Testis (tissue), 3 donors: ENCODE results near the gene NPNT. TPM values are rescaled to one million over a fixed set of nuclear protein-coding genes. Genes with fewer than 3 reads are reported as not detected.

Experiments used
- DNase-seq: peaks from one replicate; pipeline ENCODE4 v3.0.0-alpha.2; 2019
- H3K27ac ChIP-seq, 2 donors: fragments of 200-600 bp; sonication (generic); one replicate each; pipeline ENCODE4 v1.5.1; 2019
- H3K27me3 ChIP-seq: fragments of 200-600 bp; sonication (generic); one replicate; pipeline ENCODE4 v1.5.1; 2019
- H3K36me3 ChIP-seq: fragments of 200-600 bp; sonication (generic); one replicate; pipeline ENCODE4 v1.5.1; 2017; ENCODE audit warnings: low read depth; ENCODE audit errors: missing control alignments
- H3K4me1 ChIP-seq: fragments of 200-600 bp; sonication (generic); one replicate; pipeline ENCODE4 v1.5.1; 2019
- H3K4me3 ChIP-seq, 2 donors: fragments of 200-600 bp; sonication (generic); one replicate each; pipeline ENCODE4 v1.5.1; 2017 to 2019
- H3K9me3 ChIP-seq: fragments of 200-600 bp; sonication (generic); one replicate; pipeline ENCODE4 v1.5.1; 2017
- CTCF ChIP-seq, 3 experiments: fragments of 450-650 bp in 2 of 3; fragments of 200-600 bp in 1 of 3; sonication (generic) in 1 of 3; IDR thresholded peaks; one replicate each; pipeline ENCODE4 v1.5.1; 2016 to 2019; ENCODE audit warnings: antibody characterized with exemption in 3 of 3, mild to moderate bottlenecking in 2 of 3, moderate library complexity in 1 of 3
- POLR2A ChIP-seq: fragments of 450-650 bp; IDR thresholded peaks from one replicate; pipeline ENCODE4 v1.6.1; 2017; ENCODE audit warnings: antibody characterized with exemption, mild to moderate bottlenecking, moderate library complexity
- WGBS, 2 donors: methylation state at CpG; one replicate each; pipeline ENCODE4 v1.1.5; 2018; 5-methylcytosine and 5-hydroxymethylcytosine counted together
- intact Hi-C: fragments of 100-400 bp; cut with DNase I; formaldehyde crosslinking; loops from one replicate; pipeline ENCODE4 v1.15.1; 2023; ENCODE audit warnings: low total_unique reads
- polyA plus RNA-seq: library from polyadenylated mRNA; stranded (reverse); fragments of 350-450 nt; fragmentation: Illumina TruSeq; extraction: RNeasy Lipid Tissue Mini Kit (QIAGEN cat#74804); gene quantifications from one replicate; pipeline ENCODE4 v1.2.3, GENCODE V29; 2014; ENCODE audit warnings: low read depth, low replicate concordance; ENCODE audit not compliant: insufficient read depth
- total RNA-seq, 2 donors: library from RNA; depleted of rRNA; stranded (reverse); fragments of >200 nt; gene quantifications; one replicate each; pipeline ENCODE4 v1.2.3, GENCODE V29; 2016

The NPNT gene
- total and polyA plus RNA-seq, 3 donors from 2014 or later, result 5.4 to 17.9 (median 6.3) TPM

- H3K4me1 ChIP-seq, result no peaks in the 10 kb centered on the region
- H3K36me3 ChIP-seq, result no peaks in the 10 kb centered on the region
- 87 to 95% methylated on average over 10 of the region's 10 CpGs for WGBS, 2 donors
- no peaks in the 10 kb centered on the region for H3K27me3 ChIP-seq
- no peak for TF ChIP-seq CTCF (IDR thresholded peaks at IDR 0.05)
- TF ChIP-seq POLR2A, result no peak
- DNase-seq, result no peak
- intact Hi-C loops, result no loop called here
- no peak overlapping the region for H3K27ac ChIP-seq
- H3K9me3 ChIP-seq, result no peaks in the 10 kb centered on the region
- no peak overlapping the region for H3K4me3 ChIP-seq
Measured at GRCh38 chr4:105858466-105859040, 36.7 kb upstream of the NPNT start.

GRCh38 chr4:105859233-105859632, 36.0 kb upstream of the NPNT start:
- intact Hi-C loops, result no loop called here
- H3K4me3 ChIP-seq, result no peak overlapping the region
- no peak overlapping the region for H3K27ac ChIP-seq
- WGBS, 2 donors, result 68 to 82% methylated on average over 1 of the region's 1 CpG
- TF ChIP-seq POLR2A (no peak), CTCF (IDR thresholded peaks at IDR 0.05) (no peak)
- no peak for DNase-seq
- no peaks in the 10 kb centered on the region for H3K9me3 ChIP-seq
- no peaks in the 10 kb centered on the region for H3K27me3 ChIP-seq
- H3K4me1 ChIP-seq, result no peaks in the 10 kb centered on the region
- H3K36me3 ChIP-seq, result no peaks in the 10 kb centered on the region

- H3K27me3 ChIP-seq, result no peaks in the 10 kb centered on the region
- intact Hi-C loops, result no loop called here
- H3K27ac ChIP-seq, result no peak overlapping the region
- no peaks in the 10 kb centered on the region for H3K9me3 ChIP-seq
- no peak for DNase-seq
- TF ChIP-seq CTCF (IDR thresholded peaks at IDR 0.05), result no peak
- no peak for TF ChIP-seq POLR2A
- WGBS, 2 donors, result 85 to 87% methylated on average over 3 of the region's 3 CpGs
- no peak overlapping the region for H3K4me3 ChIP-seq
- no peaks in the 10 kb centered on the region for H3K4me1 ChIP-seq
- H3K36me3 ChIP-seq, result no peaks in the 10 kb centered on the region
Measured at GRCh38 chr4:105870963-105871362, 24.3 kb upstream of the NPNT start.

DNA sequence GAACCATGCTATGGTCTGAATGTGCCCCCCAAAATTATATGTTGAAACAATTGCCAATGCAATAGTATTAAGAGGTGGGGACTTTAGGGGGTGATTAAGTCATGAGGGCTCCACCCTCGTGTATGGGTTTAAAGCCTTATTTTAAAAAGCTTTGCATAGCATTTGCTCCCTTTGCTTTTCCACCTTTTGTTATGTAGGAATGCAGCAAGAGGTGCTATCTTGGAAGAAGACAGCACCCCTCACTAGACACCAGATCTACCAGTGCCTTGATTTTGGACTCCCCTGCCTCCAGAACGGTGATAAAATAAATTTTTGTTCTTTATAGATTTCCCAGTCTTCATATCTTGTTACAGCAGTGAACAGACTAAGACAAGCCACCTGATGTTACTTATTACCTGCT, 23.3 kb upstream of the NPNT start:
- 72 to 74% methylated on average over 2 of the region's 2 CpGs for WGBS, 2 donors
- Histone ChIP-seq H3K36me3 (no peaks in the 10 kb centered on the region), H3K4me1 (no peaks in the 10 kb centered on the region), H3K27ac (no peak overlapping the region), H3K27me3 (no peaks in the 10 kb centered on the region), H3K9me3 (no peaks in the 10 kb centered on the region), H3K4me3 (no peak overlapping the region)
- intact Hi-C loops, result no loop called here
- no peak for DNase-seq
- TF ChIP-seq CTCF (IDR thresholded peaks at IDR 0.05) (no peak), POLR2A (no peak)

DNA sequence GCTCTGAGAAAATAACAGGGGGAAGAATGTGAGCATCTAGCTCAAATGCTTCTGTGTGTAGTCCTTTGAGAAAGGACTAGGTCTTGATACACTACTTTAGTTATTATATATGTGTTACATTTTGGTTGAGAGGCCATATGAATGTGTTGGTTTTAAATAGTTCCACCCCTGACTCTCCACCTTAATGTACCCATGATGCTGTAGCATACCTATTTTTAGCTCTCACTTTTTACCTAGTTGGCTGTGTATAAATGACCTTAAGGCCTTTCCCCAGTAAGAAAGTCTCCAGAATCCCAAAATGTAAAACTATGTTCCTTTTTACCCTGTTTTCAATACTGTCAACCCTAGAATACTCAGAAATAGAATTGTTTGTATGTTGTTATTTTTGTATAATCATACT, 20.0 kb upstream of the NPNT start:
- Histone ChIP-seq H3K27me3 (no peaks in the 10 kb centered on the region), H3K27ac (no peak overlapping the region), H3K9me3 (no peaks in the 10 kb centered on the region), H3K4me3 (no peak overlapping the region), H3K36me3 (no peaks in the 10 kb centered on the region), H3K4me1 (no peaks in the 10 kb centered on the region)
- DNase-seq, result no peak
- no peak for TF ChIP-seq POLR2A
- TF ChIP-seq CTCF (IDR thresholded peaks at IDR 0.05), result no peak
- intact Hi-C loops, result no loop called here
